Measurements from ENCODE around the gene MED17. TPM values are rescaled to one million over a fixed set of nuclear protein-coding genes. Genes with fewer than 3 reads are reported as not detected.

The MED17 gene
- total and polyA plus RNA-seq, 2 of the 13 experiments (the other 11 are each of a cell fraction or from before 2014, with no cell fraction given): 23.1 to 37.0 TPM

DNA sequence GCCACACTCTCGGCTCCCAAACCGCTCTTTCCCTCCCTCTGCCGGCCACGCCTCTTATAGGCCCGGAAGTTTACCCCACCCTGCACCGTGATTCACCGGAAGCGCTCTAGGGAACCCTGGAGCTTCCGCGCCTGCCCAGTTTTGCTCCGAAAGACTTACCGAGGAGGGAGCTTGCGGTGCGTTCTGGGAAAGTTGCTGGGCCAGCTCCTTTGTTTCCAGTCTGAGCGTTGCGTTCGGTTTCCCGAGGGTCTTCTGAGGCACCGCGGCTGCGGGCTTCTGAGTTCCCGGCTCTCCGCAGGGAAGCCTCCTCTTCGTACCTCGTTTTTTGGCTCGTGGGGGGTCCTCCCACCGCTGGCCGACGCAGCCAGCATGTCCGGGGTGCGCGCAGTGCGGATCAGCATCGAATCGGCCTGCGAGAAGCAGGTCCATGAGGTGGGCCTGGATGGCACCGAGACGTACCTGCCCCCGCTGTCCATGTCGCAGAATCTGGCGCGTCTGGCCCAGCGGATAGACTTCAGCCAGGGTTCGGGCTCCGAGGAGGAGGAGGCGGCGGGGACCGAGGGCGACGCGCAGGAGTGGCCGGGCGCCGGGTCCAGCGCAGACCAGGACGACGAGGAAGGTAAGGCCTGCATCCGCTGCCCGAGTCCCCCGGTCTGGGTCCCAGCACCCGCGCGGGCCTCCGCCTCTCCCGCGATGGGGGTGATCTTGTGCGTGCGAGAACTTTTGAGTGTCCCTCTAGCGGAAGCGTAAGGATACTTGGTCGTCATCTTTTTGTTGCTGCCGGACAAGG lies at the start of gene MED17 (continued):
- 0 out of 2 replicates have a peak, but pooled peaks have one; percentile 51 for TF ChIP-seq XBP1 (CRISPR knock-in tag; IDR thresholded peaks at IDR 0.05)
- TF ChIP-seq MAF1 (CRISPR knock-in tag; IDR thresholded peaks at IDR 0.05; ENCODE audit: borderline replicate concordance): no peak; the same call in 1 of the 2 replicates
- TF ChIP-seq ZNF230 (CRISPR knock-in tag; IDR thresholded peaks at IDR 0.05): no peak
- peak; percentile 72 for TF ChIP-seq BCL6 (CRISPR knock-in tag; IDR thresholded peaks at IDR 0.05)
- TF ChIP-seq NFATC3 (CRISPR knock-in tag; IDR thresholded peaks at IDR 0.05): no peak
- no peak for TF ChIP-seq NR3C1 (CRISPR knock-in tag; IDR thresholded peaks at IDR 0.05)
- no peak for TF ChIP-seq CHD4 (IDR thresholded peaks at IDR 0.05; ENCODE audit: borderline replicate concordance, low read length)
- TF ChIP-seq MTF2 (CRISPR knock-in tag; IDR thresholded peaks at IDR 0.05; ENCODE audit: borderline replicate concordance): peak; percentile 74; the same call in 1 of the 2 replicates
- peak; percentile 58; the same call in 1 of the 2 replicates for TF ChIP-seq ZBTB21 (CRISPR knock-in tag; IDR thresholded peaks at IDR 0.05)
- peak; percentile 34; the same call in 1 of the 2 replicates for TF ChIP-seq HOMEZ (CRISPR knock-in tag; IDR thresholded peaks at IDR 0.05; ENCODE audit: low read depth)
- TF ChIP-seq HOXD1 (CRISPR knock-in tag; IDR thresholded peaks at IDR 0.05): no peak
- TF ChIP-seq, protein P1, sequence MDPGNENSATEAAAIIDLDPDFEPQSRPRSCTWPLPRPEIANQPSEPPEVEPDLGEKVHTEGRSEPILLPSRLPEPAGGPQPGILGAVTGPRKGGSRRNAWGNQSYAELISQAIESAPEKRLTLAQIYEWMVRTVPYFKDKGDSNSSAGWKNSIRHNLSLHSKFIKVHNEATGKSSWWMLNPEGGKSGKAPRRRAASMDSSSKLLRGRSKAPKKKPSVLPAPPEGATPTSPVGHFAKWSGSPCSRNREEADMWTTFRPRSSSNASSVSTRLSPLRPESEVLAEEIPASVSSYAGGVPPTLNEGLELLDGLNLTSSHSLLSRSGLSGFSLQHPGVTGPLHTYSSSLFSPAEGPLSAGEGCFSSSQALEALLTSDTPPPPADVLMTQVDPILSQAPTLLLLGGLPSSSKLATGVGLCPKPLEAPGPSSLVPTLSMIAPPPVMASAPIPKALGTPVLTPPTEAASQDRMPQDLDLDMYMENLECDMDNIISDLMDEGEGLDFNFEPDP (CRISPR knock-in tag; conservative IDR thresholded peaks at IDR 0.05): no peak
- no peak for TF ChIP-seq ZNF282 (IDR thresholded peaks at IDR 0.05; ENCODE audit: partially characterized antibody)
- TF ChIP-seq NPAS2 (CRISPR knock-in tag; IDR thresholded peaks at IDR 0.05; ENCODE audit: borderline replicate concordance): no peak
- TF ChIP-seq, protein P2, sequence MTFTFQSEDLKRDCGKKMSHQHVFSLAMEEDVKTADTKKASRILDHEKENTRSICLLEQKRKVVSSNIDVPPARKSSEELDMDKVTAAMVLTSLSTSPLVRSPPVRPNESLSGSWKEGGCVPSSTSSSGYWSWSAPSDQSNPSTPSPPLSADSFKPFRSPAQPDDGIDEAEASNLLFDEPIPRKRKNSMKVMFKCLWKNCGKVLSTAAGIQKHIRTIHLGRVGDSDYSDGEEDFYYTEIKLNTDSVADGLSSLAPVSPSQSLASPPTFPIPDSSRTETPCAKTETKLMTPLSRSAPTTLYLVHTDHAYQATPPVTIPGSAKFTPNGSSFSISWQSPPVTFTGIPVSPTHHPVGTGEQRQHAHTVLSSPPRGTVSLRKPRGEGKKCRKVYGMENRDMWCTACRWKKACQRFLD (CRISPR knock-in tag; IDR thresholded peaks at IDR 0.05; ENCODE audit: borderline replicate concordance): peak; percentile 36; the same call in 1 of the 2 replicates
- peak; percentile 48; the same call in 1 of the 2 replicates for TF ChIP-seq MED1 (CRISPR knock-in tag; IDR thresholded peaks at IDR 0.05)
- no peak for TF ChIP-seq ZNF549 (CRISPR knock-in tag; IDR thresholded peaks at IDR 0.05)
- TF ChIP-seq POLR2G (IDR thresholded peaks at IDR 0.05; ENCODE audit: low read depth, low read length): peak; percentile 97
- TF ChIP-seq ZNF383 (CRISPR knock-in tag; IDR thresholded peaks at IDR 0.05; ENCODE audit: borderline replicate concordance): no peak
- TF ChIP-seq ZNF550 (CRISPR knock-in tag; IDR thresholded peaks at IDR 0.05; ENCODE audit: borderline replicate concordance): no peak; the same call in 1 of the 2 replicates
- TF ChIP-seq RBFOX2 (IDR thresholded peaks at IDR 0.05; ENCODE audit: low read depth, low read length): peak; percentile 87
- TF ChIP-seq ZSCAN25 (CRISPR knock-in tag; IDR thresholded peaks at IDR 0.05): 0 out of 2 replicates have a peak, but pooled peaks have one; percentile 25
- peak; percentile 55; the same call in 1 of the 2 replicates for TF ChIP-seq FOSL1 (CRISPR knock-in tag; IDR thresholded peaks at IDR 0.05; ENCODE audit: borderline replicate concordance)
- TF ChIP-seq, protein P3, sequence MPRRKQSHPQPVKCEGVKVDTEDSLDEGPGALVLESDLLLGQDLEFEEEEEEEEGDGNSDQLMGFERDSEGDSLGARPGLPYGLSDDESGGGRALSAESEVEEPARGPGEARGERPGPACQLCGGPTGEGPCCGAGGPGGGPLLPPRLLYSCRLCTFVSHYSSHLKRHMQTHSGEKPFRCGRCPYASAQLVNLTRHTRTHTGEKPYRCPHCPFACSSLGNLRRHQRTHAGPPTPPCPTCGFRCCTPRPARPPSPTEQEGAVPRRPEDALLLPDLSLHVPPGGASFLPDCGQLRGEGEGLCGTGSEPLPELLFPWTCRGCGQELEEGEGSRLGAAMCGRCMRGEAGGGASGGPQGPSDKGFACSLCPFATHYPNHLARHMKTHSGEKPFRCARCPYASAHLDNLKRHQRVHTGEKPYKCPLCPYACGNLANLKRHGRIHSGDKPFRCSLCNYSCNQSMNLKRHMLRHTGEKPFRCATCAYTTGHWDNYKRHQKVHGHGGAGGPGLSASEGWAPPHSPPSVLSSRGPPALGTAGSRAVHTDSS (CRISPR knock-in tag; conservative IDR thresholded peaks at IDR 0.05): no peak
- TF ChIP-seq POLR2AphosphoS5 (IDR thresholded peaks at IDR 0.05; ENCODE audit: low read depth, low read length): peak; percentile 99
- TF ChIP-seq HOXA5 (CRISPR knock-in tag; IDR thresholded peaks at IDR 0.05): 0 out of 2 replicates have a peak, but pooled peaks have one; percentile 10

All from HepG2 (cell line).